Lower leg skin (tissue), 4 donors: ENCODE measurements around the gene AQP12A. TPM values are rescaled to one million over a fixed set of nuclear protein-coding genes. Genes with fewer than 3 reads are reported as not detected.
"Not testable (repeated sequence)": the region's sequence is repeated elsewhere in the genome, so short reads cannot be mapped to it uniquely, and the experiment has no call there.

Experiments
- DNase-seq, 2 donors: peaks; one replicate each; pipeline ENCODE4 v3.0.0-alpha.2; 2019; ENCODE audit warnings: low spot score in 2 of 2
- H3K4me3 ChIP-seq: fragments of 200-600 bp; sonication (generic); 2 replicates; pipeline ENCODE4 v1.5.1; 2017; ENCODE audit warnings: mild to moderate bottlenecking, low read depth; ENCODE audit not compliant: poor library complexity, severe bottlenecking
- CTCF ChIP-seq, 3 donors: fragments of 450-650 bp; IDR thresholded peaks; one replicate each; pipeline ENCODE4 v1.5.1; 2016; ENCODE audit warnings: antibody characterized with exemption in 3 of 3, mild to moderate bottlenecking in 3 of 3, moderate library complexity in 2 of 3
- POLR2A ChIP-seq, 2 donors: fragments of 450-650 bp; IDR thresholded peaks; one replicate each; pipeline ENCODE4 v1.6.1; 2016 to 2017; ENCODE audit warnings: antibody characterized with exemption in 2 of 2, mild to moderate bottlenecking in 1 of 2, moderate library complexity in 1 of 2
- WGBS, 2 donors: methylation state at CpG; one replicate each; pipeline ENCODE4 v1.1.5; 2018; 5-methylcytosine and 5-hydroxymethylcytosine counted together
- intact Hi-C: fragments of 100-400 bp; cut with DNase I; formaldehyde crosslinking; loops from one replicate; pipeline ENCODE4 v1.15.0; 2023; ENCODE audit warnings: low total_unique reads
- total RNA-seq, 4 donors: library from RNA; depleted of rRNA; stranded (reverse); fragments of >200 nt; gene quantifications; one replicate each; pipeline ENCODE4 v1.1.0, GENCODE V29; 2016

Gene AQP12A
- total RNA-seq, 4 donors from 2014 or later: not detected

DNA sequence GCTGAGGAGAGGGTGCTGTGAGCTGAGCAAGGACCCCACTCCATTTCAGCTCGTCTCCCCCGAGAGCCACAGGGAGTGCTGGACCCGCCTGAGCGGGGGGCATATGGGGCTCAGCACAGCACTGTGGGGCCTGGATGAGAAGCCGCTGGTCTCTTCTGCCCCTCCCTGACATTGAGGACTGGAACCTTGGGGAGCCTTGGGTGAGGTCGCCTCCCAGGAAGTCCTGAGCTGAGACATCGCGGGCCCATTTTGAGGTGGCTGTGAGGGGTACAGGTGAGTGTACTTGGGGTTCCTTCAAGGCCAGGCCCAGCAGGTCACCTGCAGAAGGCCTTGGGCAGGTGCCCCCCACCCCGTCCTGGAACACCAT lies 3.1 kb upstream of the AQP12A start:
- no peak overlapping the region for H3K4me3 ChIP-seq
- TF ChIP-seq POLR2A (IDR thresholded peaks at IDR 0.05) (no peak), CTCF (IDR thresholded peaks at IDR 0.05) (no peak)
- 86 to 88% methylated on average over 7 to 9 of the region's 9 CpGs for WGBS, 2 donors
- DNase-seq: peak in 1 of 2 donors; percentile 79
- intact Hi-C loops: no loop called here

- 73 to 74% methylated on average over 7 to 9 of the region's 11 CpGs for WGBS, 2 donors
- no peak overlapping the region for H3K4me3 ChIP-seq
- TF ChIP-seq POLR2A (IDR thresholded peaks at IDR 0.05) (no peak), CTCF (IDR thresholded peaks at IDR 0.05) (no peak)
- peak in 1 of 2 donors; percentile 31 for DNase-seq
- intact Hi-C loops: no loop called here
These were observed 1.7 kb upstream of the AQP12A start for GRCh38 chr2:240689975-240690374.

- intact Hi-C loops, H3K4me3 ChIP-seq: not testable (repeated sequence)
- WGBS, 2 donors: 69 to 78% methylated on average over 8 of the region's 18 CpGs
- peak in 1 of 2 donors; percentile 9 for DNase-seq
These were observed 1.1 kb upstream of the AQP12A start for GRCh38 chr2:240690421-240691074.

DNA sequence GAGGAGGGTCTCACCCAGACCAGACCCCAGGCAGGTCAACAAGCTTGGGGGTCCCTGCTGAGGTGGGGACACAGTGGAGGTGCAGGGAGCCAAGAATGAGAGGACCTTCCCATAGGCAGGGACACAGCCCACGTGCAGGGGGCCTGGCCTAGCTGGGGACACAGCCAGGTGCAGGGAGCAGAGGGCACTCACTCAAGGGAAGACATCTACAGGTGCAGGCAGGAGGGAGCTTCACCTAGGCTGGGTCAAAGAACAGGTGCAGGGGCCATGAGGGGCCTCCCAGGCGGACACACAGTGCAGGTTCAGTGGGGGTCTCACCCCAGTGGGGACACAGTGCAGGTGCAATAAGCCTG lies 615 bp upstream of the AQP12A start:
- H3K4me3 ChIP-seq, intact Hi-C loops, DNase-seq: not testable (repeated sequence)
- 75% methylated on average over 1 of the region's 2 CpGs; no CpG with 5 or more reads in 1 of the 2 donors for WGBS, 2 donors

DNA sequence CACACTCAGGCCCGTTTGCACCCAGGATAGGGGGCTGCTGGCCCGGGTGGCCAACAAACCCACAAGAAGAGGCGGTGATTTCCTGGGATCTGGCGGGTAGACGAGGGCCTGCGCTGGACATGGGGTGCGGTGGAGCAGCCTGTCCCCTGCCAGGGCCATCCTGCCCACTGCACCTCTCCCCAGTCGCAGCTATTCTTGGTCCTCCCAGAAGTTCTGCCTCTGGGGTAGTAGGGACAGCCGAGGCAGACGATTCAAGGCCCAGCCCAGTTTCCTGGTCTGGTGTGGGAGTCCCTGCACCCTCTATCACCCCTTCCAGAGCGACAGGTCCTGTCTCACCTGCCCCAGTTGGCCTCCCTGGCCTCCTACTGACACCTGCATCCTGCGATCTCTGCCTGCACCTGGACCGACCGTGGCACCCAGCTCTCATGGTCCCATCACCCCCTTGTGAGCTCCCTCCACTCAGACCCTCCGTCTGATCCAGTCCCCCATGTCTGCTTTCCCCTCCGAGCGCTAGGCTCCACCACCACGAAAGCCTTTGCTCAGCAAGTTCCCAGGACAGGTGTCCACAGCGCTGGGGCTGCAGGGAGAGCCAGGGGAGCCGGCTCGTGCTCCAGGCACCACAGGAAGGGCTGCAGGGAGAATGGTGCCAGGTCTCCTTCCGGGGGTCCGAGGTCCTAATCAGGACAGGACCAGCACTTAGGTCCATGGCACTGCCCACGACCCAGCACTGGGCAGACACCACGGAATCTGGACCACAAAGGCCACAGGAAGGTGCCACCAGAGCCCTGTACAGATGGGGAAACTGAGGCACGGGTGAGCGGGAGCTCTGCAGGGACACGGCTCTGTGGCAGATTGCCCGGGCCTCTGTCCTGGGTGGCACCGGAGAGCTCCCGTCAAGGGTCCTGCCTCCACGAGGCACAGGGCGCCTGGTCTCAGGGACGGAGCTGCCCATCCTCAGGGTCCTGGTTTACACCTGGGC lies 1.2 kb downstream of the AQP12A start:
- 76 to 82% methylated on average over 5 of the region's 34 CpGs for WGBS, 2 donors
- H3K4me3 ChIP-seq, intact Hi-C loops: not testable (repeated sequence)
- DNase-seq: peak in 1 of 2 donors; percentile 81

GRCh38 chr2:240694304-240694703 lies 2.6 kb downstream of the AQP12A start:
- WGBS, 2 donors: no CpG with 5 or more reads among the region's 12 CpGs
- intact Hi-C loops, DNase-seq, H3K4me3 ChIP-seq: not testable (repeated sequence)

- intact Hi-C loops, H3K4me3 ChIP-seq, DNase-seq: not testable (repeated sequence)
- WGBS, 2 donors: no CpG with 5 or more reads among the region's 19 CpGs
These were observed 3.9 kb downstream of the AQP12A start for GRCh38 chr2:240695593-240695992.

- 49% methylated on average over 7 of the region's 13 CpGs; no CpG with 5 or more reads in 1 of the 2 donors for WGBS, 2 donors
These were observed 4.8 kb downstream of the AQP12A start for GRCh38 chr2:240696469-240696868.

DNA sequence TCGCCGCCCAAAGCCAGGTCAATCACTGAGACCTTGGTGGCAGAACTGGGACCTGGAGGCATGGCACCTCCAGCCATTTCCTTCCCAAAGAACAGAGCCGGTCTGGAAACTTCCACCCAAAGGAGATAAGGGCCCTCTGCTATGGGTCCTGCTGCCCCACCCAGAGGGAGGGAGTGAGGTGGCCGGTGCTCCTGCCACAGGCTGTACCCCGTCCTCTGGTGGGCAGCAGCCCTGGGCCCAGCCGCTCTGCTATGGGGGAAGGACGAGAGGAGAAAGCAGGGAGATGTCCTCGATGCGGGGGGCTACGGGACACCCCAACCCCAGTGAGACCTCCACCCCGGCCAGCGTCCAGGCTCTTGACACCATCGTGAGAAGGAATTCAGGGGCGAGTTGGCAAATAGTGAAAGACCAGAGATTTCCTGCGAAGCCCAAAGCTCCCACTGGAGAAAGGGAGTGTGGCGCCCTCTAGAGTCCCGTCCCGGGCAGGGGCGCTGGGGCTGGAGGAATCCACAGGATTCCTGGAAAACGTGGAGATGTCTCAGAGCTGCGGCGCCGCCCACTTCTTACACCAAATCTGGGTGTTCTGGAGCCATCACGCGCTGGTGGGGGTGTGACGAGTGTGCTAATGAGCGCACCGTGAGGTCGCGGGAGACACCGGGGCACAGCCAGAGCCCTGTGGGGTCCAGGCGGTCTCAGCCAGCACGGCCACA lies 7.3 kb downstream of the AQP12A start:
- intact Hi-C loops, DNase-seq, H3K4me3 ChIP-seq: not testable (repeated sequence)
- 33 to 100% methylated on average over 1 of the region's 33 CpGs for WGBS, 2 donors

More at GRCh38 chr2:240696469-240696868, 4.8 kb downstream of the AQP12A start:
- DNase-seq, H3K4me3 ChIP-seq, intact Hi-C loops: not testable (repeated sequence)

- WGBS, 2 donors: 7 to 20% methylated on average over 3 to 5 of the region's 8 CpGs
- DNase-seq, H3K4me3 ChIP-seq, intact Hi-C loops: not testable (repeated sequence)
These were observed 8.2 kb downstream of the AQP12A start for GRCh38 chr2:240699835-240700234.

DNA sequence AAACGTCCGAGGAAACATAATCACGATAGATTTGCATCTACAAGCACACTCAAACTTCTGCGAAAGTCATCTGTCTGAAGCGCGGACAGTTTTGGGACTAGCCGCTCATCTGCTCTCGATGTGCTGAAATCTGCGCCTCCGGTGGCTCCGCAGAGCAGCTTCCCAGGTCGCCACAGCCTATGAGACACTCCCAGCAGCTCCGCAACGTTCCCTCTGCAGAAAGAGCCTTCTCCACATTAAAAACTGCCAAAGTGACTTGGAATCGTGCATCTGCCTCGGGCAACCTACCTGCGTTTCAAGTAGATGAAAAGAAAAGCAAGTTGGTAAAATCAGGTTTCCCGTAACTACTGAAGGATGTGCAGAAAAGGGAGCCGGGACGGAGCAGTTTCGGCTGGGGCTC lies 8.9 kb downstream of the AQP12A start:
- intact Hi-C loops, DNase-seq, H3K4me3 ChIP-seq: not testable (repeated sequence)
- 50 to 51% methylated on average over 13 to 18 of the region's 21 CpGs for WGBS, 2 donors
